GM21619 (cell line): ENCODE results near the gene ARL8B.
"Not testable (repeated sequence)": the region's sequence is repeated elsewhere in the genome, so short reads cannot be mapped to it uniquely, and the experiment has no call there.

Experiments used
- ATAC-seq: cut with Tn5 transposase; IDR thresholded peaks from one replicate; pipeline ENCODE4 v1.9.1; 2021; ENCODE audit not compliant: unreplicated experiment

ARL8B gene

DNA sequence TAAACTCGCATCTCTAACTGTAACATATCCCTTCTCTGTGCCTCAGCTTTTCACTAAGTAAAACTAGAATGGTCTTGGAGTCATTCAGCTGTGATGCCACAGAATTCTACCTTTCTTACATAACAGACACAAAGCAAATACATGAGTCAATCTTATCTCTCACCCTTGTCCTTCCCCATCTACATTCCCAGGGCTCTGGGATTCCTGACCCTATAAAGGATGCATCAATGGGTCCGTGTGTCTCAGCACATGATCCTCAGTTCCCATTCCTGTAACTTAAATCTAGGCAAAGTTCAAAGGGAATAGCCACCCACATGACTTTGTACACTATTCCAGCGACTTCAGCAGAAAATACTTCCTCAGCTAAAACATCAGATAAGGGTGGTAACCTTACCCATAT, 11.8 kb upstream of the ARL8B start:
- no peak for ATAC-seq

- no peak for ATAC-seq
Measured at GRCh38 chr3:5112043-5112442, 10.0 kb upstream of the ARL8B start.

- not testable (repeated sequence) for ATAC-seq
Measured at GRCh38 chr3:5113726-5114125, 8.4 kb upstream of the ARL8B start.

DNA sequence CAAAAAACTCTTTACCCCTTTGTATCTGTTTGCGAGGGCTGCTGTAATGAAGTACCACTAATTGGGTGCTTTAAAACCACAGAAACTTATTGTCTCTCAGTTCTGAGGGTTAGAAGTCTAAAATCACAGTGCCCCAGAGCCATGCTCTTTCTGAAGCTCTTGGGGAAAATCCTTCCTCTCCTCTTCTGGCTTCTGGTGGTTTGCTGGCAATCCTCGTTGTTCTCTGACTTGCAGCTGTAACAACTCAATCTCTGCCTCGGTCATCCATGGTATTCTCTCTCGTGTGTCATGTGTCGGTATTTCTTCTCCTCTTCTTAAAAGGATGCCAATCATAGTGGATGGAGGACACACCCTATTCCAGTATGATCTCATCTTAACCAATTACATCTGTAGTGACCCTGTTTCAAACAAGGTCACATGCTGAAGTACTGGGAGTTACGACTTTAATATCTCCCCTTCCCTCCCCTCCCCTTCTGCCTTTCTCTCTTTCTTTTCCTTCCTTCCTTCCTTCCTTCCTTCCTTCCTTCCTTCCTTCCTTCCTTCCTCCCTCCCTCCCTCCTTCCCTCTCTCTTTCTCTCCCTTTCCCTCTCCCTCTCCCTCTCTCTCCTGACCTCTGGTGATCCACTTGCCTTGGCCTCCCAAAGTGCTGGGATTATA, 6.5 kb upstream of the ARL8B start:
- ATAC-seq = peak; percentile 75

DNA sequence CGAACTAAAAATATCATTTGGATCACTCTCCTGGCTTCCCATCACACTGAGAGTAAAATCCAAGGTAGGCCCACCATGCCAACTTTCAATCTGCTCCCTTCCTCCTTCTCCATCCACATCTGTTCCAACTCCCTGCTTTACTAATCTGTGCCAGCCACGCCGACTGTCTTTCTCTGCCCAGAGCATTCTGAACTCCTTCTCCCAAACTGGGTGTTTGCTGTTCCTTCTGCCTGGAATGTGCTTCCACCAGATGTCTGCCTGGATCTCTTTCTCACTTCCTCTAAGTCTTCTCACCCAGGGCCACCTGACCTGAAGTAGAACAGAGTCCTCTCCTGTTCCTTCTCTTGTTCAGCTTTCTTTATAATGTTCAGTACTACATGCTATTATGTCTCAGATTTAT, 5.6 kb upstream of the ARL8B start:
- no peak for ATAC-seq

- ATAC-seq = no peak
Measured at GRCh38 chr3:5120446-5120845, 1.6 kb upstream of the ARL8B start.

GRCh38 chr3:5122741-5123706, 932 bp downstream of the ARL8B start:
- ATAC-seq = no peak

GRCh38 chr3:5123937-5124336, 1.8 kb downstream of the ARL8B start:
- no peak for ATAC-seq

GRCh38 chr3:5126586-5126985, 4.5 kb downstream of the ARL8B start:
- no peak for ATAC-seq

GRCh38 chr3:5128849-5129248, 6.8 kb downstream of the ARL8B start:
- no peak for ATAC-seq

DNA sequence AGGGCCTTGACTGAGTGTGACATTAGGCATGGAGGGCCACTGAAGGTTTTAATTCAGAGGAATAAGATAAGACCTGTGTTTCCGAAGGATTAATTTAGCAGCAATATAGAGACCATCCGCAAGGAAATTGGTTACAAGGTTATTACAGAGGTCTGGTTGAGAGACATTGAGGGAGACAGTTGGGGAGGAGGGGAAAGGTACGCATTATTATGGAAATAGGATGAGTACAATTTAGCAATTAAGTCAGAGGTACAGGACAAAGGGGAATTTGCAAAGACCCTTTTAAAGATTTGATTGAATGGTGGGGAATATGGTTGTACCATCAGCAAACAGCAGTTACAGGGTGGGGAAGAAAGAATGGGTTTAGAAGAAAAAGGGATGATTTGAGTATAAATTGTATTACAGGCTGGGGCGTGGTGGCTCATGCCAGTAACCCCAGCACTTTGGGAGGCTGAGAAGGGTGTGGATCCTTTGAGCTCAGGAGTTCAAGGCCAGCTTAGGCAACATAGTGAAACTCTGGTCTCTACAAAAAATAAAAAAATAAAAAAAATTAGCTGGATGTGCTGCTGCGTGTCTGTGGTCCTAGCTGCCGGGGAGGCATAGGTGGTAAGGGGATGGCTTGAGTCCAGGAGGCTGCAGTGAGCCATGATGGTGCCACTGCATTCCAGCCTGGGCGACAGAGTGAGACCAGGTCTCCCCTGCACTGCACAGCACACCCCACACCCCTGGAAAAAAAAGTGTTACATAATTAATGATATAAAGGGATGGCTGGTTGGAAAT, 11.3 kb downstream of the ARL8B start:
- no peak for ATAC-seq

DNA sequence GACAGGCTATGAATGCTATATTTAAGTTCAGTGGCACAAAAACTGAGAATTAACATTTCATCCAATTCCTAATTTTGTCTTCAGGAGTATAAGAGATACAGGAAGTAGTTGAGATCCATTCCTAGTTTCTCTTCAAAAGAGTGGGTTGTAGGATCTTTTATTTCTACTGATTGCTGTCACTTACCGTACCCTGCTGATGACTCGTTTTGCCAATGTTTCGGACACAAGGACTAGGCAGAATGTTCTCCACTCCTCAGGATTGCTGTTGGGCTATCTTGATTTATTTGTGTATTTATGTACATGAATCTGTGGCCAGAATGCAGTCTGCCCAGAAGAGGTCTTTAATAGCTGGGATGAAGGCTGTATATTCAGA, 11.9 kb downstream of the ARL8B start:
- ATAC-seq = no peak

- ATAC-seq = no peak
Measured at GRCh38 chr3:5134499-5134898, 12.4 kb downstream of the ARL8B start.

- peak; percentile 71 for ATAC-seq
Measured at GRCh38 chr3:5136211-5136918, 14.3 kb downstream of the ARL8B start.

- peak; percentile 21 for ATAC-seq
Measured at GRCh38 chr3:5136919-5137429, 14.9 kb downstream of the ARL8B start.

DNA sequence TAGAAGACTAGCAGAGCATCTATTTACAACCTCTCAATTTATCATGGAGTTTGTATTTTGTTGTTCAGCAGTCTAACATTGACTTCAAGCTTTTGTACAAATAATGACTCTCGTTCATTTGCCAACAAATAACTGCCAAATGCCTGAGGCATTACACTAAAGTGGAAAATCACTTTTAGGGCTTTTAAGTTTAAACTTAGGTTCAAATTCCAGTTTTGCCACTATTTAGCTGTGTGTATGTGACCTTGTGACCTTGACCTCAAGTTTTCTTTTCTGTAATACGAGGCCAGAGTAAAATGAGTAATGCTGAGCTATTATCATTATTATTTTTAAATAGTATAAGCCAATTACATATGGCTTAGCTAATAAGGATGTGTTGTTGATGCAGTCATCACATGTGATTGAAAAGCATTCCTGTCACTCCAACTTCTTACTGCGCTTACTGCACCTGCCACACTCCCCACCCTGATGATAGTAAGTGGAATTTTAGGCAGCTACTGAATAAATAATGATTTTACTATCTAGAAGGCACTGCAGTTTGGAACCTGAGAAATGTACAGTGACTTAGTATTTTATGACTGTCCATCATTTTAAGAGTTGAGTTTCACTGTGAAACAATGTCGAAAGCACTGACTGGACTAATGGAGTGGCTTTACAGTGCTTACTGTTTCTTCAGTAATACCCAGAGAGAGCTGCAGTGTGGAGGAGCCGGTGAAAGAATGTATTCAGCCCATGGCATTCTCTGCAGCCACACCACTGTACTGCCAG, 16.3 kb downstream of the ARL8B start:
- ATAC-seq = no peak

DNA sequence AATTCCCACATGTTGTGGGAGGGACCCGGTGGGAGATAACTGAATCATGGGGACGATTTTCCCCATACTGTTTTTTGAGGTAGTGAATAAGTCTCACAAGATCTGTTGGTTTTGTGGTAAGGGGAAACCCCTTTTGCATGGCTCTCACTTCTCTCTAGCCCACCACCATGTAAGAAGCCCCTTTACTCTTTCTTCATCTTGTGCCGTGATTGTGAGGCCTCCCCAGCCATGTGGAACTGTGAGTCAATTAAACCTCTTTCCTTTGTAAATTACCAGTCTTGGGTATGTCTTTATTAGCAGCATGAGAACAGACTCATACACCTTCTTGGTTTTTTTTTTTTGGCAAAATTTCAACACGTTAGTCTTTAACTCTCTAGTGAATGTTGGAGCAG, 18.1 kb downstream of the ARL8B start:
- ATAC-seq = no peak

- no peak for ATAC-seq
Measured at GRCh38 chr3:5140839-5141238, 18.7 kb downstream of the ARL8B start.

DNA sequence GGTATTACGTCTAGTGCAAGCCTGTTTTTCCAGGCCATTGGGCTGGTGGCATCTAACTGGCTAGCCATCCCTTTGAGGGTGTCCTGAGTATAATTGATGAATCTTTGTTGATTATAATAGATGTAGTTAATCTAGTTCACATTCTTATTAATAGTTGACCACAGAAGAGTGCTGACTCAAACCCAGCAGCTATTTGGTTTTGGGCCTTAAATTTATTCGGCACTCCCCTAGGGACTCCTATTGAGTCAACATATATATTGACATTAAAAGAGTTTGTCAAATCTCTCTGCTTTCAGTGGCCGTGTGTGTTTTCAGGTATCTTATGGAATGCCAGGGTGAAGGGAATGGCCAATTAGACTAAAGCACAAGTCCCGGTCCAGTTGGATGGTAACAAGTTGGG, 19.7 kb downstream of the ARL8B start:
- ATAC-seq = no peak

- no peak for ATAC-seq
Measured at GRCh38 chr3:5143464-5143863, 21.4 kb downstream of the ARL8B start.
